NK-92 treated with Interleukin-12 subunit alpha and Interleukin-12 subunit beta, amount 100 ng/mL, for 24 hours (cell line): Measurements from ENCODE around the gene COL9A3.

Experiments used
- DNase-seq: peaks from one replicate; lab custom pipeline; 2025; lab: John Stamatoyannopoulos, UW

Gene COL9A3

GRCh38 chr20:62823688-62824475 lies 7.0 kb downstream of the COL9A3 start:
- DNase-seq: no peak

DNA sequence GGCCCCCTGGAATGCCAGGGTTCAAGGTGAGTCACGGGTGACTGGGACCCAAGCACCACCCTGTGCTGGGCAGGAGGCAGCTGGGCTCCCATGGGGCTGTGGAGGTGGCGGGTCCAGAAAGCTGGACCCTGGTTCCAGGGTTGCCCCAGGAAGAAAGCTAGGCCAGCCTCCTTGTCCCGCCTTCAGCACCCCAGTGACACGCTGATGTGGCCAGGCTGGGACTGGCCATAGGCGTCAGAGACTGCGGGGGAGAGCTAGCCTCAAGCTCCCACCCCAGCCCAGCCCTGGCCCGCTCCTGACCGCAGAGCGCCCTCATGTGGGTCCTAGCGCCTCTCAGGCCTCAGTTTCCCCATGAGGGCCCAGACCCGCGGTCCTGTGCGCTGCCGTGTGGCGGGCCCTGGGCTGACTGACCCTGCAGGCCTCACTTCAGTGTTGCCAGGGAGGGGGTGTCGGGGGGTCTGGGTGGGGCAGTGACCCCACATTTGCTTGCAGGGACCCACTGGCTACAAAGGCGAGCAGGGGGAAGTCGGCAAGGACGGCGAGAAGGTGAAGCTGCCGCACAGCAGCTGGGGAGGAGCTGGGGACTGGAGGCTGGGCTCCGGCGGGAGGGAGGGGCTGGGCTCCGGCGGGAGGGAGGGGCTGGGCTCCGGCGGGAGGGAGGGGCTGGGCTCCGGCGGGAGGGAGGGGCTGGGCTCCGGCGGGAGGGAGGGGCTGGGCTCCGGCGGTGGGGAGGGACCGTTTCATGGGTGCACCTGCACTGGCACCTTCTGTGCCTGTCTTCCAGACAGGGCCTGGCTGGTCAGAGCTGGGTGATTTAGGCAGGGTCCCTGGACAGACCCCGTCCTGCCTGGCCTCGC lies 7.9 kb downstream of the COL9A3 start:
- no peak for DNase-seq

DNA sequence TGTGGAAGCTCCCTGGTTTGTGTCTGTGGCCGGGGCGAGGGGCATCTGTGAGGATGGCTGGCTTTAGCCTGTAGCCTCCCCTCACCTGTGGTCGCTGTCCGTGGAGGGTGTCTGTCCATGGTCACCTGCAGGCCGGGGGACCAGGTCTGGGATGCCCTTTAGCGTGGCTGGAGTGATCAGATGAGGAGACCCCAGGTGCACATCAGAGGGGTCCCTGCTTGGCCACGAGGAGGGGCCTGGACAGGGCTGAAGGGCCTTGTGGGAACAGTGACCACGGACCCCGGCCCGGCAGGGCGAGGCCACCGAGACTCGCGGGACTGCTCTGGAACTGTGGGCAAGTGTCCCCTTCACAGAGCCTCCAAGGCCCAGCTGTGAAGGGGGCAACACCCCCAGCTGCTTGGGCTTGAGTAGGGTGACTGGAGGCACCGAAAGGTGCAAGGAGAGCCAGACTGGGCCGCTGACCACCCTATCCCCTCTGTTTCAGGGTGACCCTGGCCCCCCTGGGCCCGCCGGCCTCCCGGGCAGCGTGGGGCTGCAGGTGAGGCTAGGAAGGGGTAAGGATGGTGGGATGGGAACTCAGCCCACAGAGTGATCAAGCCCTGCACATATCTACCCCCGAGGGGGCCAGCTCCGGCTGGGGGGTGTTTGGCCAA lies 8.6 kb downstream of the COL9A3 start:
- no peak for DNase-seq

DNA sequence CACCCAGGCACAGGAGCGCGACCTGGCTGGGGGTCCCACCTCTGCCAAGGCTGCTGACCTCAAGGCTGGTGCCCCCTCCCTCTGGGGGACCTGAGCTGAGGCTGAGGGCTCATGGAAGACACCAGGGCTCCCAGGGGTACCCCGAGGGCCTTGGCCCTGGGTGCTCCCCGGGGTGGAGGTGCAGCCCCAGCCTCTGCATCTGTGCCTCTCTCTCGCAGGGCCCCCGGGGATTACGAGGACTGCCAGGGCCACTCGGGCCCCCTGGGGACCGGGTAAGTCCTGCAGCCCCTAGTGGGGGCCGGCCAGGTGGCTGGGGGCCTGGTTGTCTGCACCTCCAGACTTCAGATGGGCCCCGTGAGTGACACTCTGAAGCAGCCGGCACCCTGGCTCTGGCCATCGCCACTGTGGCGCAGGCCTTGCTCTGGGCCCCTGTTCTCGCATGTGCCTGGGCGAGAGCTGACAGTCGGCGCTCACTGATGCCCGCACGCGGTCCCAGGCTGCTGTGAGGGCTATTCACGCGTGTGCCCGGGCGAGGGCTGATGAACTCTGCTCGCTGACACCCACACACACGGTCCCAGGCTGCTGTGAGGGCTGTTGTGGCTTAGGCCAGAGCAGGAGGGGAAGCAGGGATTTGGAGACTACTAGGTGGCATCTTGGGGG lies 9.3 kb downstream of the COL9A3 start:
- DNase-seq: no peak

- DNase-seq: no peak
Measured at GRCh38 chr20:62826646-62827310, 9.9 kb downstream of the COL9A3 start.

DNA sequence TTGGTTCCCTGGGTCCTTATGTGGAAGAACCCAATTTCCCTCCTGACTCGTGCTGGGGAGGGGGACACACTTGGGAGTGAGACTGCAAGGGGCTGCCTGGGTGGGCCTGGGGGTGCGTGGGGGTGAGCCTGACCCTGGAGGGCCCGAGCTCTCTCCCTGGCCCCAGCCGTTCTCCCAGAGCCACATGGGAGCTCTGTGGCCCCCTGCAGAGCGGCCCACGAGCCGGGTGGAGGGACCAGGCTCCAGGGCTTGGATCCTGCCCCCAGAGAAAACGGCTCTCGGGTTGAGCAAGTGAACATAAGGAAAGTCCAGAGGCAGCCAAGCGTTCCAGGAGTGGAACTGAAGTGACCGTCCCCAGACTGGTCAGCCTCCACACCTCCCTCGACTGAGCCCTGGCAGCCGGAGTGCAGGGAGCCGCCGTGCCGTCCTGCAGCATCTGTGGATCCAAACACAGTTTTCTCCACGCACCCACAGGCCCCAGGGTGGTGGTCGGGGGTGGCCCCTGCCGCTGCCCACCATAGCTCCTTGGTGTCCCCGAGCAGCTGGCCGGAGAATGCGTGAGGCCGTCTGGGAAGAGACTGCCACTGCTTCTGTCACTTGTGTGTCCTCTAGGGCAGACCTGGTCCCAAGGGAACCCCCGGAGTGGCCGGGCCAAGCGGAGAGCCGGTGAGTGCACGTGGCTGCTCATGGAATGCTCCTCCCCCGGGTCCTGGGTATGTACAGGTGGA lies 10.6 kb downstream of the COL9A3 start:
- DNase-seq: no peak

DNA sequence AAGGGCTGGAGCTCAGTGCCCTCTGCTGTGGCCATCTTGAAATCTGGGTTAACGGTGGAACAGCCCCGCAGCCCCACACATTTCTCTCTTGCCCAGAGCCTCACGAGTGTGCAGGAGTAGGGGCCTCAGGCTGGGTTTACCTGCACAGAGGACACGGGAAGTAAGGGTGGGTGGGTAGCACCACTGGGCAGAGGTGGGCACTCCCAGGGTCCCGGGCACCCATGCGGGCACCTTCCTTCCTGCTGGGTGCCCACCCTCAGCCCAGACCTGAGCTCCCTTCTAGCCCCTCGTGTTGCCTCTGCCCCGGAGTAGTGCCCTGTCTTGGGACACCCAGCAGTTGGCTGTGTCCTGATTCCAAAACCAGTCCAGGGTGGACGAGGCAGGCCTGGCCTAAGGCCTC lies 11.2 kb downstream of the COL9A3 start:
- DNase-seq: no peak

GRCh38 chr20:62828511-62829230 lies 11.8 kb downstream of the COL9A3 start:
- no peak for DNase-seq

GRCh38 chr20:62829231-62830230 lies 12.7 kb downstream of the COL9A3 start:
- DNase-seq: no peak

DNA sequence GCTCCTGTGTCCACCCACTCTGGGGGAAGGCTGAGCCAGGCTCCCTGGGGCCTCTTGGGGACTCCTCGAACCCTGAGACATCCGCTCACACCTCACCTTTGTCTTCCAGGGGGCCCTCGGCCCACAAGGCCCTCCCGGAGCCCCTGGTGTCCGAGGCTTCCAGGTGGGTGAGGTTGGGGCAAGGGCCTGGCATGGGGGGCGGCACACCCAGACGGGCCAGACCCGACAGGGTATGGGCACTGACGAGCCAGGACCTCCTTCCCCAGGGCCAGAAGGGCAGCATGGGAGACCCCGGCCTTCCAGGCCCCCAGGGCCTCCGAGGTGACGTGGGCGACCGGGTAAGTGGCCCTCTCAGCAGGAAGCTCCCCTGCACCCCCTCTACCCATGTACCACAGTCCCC lies 13.4 kb downstream of the COL9A3 start:
- DNase-seq: no peak

DNA sequence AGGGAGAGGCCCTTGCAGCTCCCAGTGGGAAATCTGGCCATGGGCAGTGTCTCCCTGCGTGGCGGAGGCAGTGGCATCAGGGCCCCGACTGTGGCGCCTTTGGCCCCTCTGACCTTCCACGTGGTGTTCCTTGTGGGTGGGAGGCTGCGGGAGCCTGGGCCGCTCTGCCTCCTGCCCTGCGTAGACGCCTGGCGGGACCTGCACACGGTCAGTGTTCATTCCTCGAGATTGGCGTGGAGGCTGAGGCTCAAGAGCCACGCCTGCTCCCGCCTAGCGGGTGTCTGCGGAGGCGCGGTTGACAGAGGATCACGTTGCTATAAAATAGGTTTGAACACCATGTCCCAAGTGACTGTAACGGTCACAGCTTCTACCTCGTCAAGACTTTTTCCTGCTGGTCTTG lies 14.0 kb downstream of the COL9A3 start:
- no peak for DNase-seq

DNA sequence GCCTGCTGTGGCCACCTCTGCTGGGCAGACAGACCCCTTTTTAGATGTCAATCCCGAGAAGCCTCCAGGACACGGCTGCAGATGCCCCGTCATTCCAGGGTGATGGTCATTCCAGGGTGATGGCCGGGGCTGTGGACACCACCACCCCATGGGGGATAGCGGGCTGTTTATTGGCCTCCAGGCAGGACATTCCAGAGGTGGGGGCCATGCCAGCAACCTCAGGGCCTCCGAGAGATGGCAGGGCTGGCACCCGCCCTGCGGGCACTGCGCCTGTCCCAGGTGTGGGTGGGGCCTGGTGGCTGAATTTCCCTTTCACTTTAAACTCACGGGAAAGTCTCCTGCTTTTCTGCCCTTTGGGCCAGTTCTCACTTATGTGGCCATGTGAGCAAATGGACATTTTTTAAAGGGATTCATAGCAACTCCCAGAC lies 14.5 kb downstream of the COL9A3 start:
- no peak for DNase-seq

GRCh38 chr20:62831854-62832211 lies 15.0 kb downstream of the COL9A3 start:
- DNase-seq: no peak

- DNase-seq: no peak
Measured at GRCh38 chr20:62832212-62832922, 15.5 kb downstream of the COL9A3 start.

- no peak for DNase-seq
Measured at GRCh38 chr20:62832951-62833391, 16.1 kb downstream of the COL9A3 start.

DNA sequence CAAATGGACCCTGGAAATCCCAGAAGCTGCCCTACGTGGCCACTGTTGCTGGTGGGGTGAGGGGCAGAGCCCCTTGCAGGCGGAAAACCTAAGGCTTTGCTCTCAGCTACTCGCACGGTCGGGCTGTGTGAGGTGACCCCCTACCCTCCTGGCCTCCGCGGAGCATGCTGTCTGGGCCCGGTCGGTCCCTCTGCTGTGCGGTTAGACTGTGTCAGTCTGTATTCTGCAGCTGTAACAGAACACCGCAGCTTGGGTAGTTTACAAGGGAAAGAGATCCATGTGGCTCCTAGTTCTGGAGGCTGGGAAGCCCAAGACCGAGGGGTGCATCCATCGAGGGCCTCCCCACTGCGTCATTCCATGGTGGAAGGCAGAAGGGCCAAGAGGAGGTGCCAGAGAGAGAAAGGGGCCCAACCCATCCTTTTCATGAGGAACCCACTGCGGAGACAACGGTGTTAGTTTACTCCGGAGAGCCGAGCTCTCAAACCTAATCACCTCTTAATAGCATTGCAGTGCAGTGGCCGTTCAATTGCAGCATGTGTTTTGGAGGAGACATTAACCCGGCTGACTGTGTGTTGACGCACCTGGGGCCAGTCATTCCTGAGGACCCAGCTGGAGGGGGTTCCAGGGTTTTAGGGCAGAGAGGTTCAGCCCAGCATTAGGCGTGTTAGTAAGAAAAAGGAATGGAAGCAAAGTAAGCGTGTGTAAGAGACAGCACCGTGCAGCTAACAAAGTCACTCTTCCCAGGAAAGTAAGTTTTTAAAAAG lies 18.3 kb downstream of the COL9A3 start:
- DNase-seq: no peak
